ENCODE results near the gene BMP7. TPM values are rescaled to one million over a fixed set of nuclear protein-coding genes. Genes with fewer than 3 reads are reported as not detected.

Gene BMP7
- total RNA-seq (2014; rRNA removed; shearing (Covaris generic)) (16.6 and 22.8 TPM in 2 replicates), polyA plus RNA-seq (2016; fragmentation: Nextera tagmentation; extraction: Ambion mirVana) (15.9 and 17.8 TPM in 2 replicates)
- long read RNA-seq, full-length matches to known transcripts: 3 of 4 reads
- long read RNA-seq, partial matches to known transcripts: 0 of 4 reads
- long read RNA-seq, other reads (novel, unspliced or antisense): 1 of 4 reads

DNA sequence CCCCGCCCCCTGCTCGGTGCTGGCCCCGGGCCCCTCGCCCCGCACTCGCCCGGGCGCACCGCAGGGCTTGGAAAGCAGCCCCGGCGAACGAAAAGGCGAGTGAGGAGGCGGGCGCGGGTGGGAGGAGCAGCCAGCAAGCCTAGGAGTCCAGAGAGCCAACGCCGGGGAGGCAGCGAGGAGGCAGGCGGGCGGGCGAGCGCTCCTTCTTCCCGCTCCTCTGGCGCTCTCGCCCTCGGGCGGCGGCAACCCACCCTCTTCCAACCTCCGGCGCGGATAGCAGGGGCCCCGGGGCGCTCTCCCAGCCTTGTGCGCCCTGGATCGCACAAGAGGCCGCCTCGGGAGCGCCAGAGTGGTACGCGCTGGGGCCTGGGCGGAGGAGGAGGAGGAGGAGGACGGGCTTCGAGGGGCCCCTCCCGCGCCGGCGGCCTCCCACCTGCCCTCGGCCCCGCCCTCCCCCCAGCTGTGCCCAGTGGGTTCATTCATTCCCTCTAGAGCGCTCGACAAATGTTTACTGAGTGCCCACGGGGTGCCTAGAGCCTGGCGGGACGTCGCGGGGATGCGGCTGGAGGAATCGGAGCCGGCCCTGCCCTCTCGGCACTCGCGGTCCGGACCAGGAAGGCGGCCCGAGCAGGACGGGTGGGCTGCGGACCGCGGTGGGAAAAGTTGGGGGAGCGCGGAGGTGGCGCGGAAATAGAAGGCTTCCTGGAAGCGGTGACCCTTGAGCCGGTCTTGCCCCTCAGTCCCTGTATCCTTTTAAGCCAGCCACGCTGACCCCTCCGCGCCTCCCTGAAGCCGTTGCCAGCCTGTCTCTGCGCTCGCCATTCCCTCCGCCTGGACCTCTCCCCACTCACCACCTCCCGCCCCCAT is at the start of gene BMP7:
Gene BMP7, minus strand, starts transcription at position 351 of the 867 bp plus-strand sequence. CDS start 519 bp downstream, outside the sequence.
- Histone ChIP-seq H3K79me2 (replicated peaks; ENCODE audit: insufficient read depth) (no peaks in the 10 kb centered on the region; the same call in none of the 2 replicates), H2AFZ (peak within 1 kb of the TSS; percentile 91), H3K4me1 (ENCODE audit: insufficient read depth) (peaks cover 66% of the 10 kb centered on the region), H3K4me2 (peak within 1 kb of the TSS; percentile 96), H4K20me1 (replicated peaks; ENCODE audit: insufficient read depth) (no peaks in the 10 kb centered on the region), H3K9me2 (ENCODE audit: insufficient read depth) (no peaks in the 10 kb centered on the region), H3F3A (replicated peaks; ENCODE audit: low read depth) (peaks cover 20% of the 10 kb centered on the region), H3K27ac (ENCODE audit: low read depth) (no peak within 1 kb of the TSS), H3K27me3 (ENCODE audit: insufficient read depth) (peaks cover 73% of the 10 kb centered on the region), H3K36me3 (ENCODE audit: insufficient read depth) (no peaks in the 10 kb centered on the region), H3K4me3 (peak within 1 kb of the TSS; percentile 88)
- TF ChIP-seq POLR2AphosphoS5 (IDR thresholded peaks at IDR 0.05; ENCODE audit: low read depth): 0 out of 2 replicates have a peak, but pooled peaks have one; percentile 13
- no peak for TF ChIP-seq ZNF114 (CRISPR knock-in tag; IDR thresholded peaks at IDR 0.05)
- no peak for TF ChIP-seq EZH2phosphoT487 (IDR thresholded peaks at IDR 0.05; ENCODE audit: unreplicated experiment)
- TF ChIP-seq JUNB (IDR thresholded peaks at IDR 0.05; ENCODE audit: unreplicated experiment): no peak
- TF ChIP-seq EZH2 (IDR thresholded peaks at IDR 0.05; ENCODE audit: low read depth, unreplicated experiment): peak; percentile 33
- TF ChIP-seq, protein P1, sequence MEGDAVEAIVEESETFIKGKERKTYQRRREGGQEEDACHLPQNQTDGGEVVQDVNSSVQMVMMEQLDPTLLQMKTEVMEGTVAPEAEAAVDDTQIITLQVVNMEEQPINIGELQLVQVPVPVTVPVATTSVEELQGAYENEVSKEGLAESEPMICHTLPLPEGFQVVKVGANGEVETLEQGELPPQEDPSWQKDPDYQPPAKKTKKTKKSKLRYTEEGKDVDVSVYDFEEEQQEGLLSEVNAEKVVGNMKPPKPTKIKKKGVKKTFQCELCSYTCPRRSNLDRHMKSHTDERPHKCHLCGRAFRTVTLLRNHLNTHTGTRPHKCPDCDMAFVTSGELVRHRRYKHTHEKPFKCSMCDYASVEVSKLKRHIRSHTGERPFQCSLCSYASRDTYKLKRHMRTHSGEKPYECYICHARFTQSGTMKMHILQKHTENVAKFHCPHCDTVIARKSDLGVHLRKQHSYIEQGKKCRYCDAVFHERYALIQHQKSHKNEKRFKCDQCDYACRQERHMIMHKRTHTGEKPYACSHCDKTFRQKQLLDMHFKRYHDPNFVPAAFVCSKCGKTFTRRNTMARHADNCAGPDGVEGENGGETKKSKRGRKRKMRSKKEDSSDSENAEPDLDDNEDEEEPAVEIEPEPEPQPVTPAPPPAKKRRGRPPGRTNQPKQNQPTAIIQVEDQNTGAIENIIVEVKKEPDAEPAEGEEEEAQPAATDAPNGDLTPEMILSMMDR (conservative IDR thresholded peaks at IDR 0.05; ENCODE audit: low read depth in 2 of 2): no peak
- no peak for TF ChIP-seq NANOG (IDR thresholded peaks at IDR 0.05; ENCODE audit: borderline replicate concordance)
- no peak for TF ChIP-seq STAT1 (IDR thresholded peaks at IDR 0.05; ENCODE audit: unreplicated experiment)
- TF ChIP-seq, protein P2, sequence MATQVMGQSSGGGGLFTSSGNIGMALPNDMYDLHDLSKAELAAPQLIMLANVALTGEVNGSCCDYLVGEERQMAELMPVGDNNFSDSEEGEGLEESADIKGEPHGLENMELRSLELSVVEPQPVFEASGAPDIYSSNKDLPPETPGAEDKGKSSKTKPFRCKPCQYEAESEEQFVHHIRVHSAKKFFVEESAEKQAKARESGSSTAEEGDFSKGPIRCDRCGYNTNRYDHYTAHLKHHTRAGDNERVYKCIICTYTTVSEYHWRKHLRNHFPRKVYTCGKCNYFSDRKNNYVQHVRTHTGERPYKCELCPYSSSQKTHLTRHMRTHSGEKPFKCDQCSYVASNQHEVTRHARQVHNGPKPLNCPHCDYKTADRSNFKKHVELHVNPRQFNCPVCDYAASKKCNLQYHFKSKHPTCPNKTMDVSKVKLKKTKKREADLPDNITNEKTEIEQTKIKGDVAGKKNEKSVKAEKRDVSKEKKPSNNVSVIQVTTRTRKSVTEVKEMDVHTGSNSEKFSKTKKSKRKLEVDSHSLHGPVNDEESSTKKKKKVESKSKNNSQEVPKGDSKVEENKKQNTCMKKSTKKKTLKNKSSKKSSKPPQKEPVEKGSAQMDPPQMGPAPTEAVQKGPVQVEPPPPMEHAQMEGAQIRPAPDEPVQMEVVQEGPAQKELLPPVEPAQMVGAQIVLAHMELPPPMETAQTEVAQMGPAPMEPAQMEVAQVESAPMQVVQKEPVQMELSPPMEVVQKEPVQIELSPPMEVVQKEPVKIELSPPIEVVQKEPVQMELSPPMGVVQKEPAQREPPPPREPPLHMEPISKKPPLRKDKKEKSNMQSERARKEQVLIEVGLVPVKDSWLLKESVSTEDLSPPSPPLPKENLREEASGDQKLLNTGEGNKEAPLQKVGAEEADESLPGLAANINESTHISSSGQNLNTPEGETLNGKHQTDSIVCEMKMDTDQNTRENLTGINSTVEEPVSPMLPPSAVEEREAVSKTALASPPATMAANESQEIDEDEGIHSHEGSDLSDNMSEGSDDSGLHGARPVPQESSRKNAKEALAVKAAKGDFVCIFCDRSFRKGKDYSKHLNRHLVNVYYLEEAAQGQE (IDR thresholded peaks at IDR 0.05; ENCODE audit: unreplicated experiment): no peak
- TF ChIP-seq, protein P3, sequence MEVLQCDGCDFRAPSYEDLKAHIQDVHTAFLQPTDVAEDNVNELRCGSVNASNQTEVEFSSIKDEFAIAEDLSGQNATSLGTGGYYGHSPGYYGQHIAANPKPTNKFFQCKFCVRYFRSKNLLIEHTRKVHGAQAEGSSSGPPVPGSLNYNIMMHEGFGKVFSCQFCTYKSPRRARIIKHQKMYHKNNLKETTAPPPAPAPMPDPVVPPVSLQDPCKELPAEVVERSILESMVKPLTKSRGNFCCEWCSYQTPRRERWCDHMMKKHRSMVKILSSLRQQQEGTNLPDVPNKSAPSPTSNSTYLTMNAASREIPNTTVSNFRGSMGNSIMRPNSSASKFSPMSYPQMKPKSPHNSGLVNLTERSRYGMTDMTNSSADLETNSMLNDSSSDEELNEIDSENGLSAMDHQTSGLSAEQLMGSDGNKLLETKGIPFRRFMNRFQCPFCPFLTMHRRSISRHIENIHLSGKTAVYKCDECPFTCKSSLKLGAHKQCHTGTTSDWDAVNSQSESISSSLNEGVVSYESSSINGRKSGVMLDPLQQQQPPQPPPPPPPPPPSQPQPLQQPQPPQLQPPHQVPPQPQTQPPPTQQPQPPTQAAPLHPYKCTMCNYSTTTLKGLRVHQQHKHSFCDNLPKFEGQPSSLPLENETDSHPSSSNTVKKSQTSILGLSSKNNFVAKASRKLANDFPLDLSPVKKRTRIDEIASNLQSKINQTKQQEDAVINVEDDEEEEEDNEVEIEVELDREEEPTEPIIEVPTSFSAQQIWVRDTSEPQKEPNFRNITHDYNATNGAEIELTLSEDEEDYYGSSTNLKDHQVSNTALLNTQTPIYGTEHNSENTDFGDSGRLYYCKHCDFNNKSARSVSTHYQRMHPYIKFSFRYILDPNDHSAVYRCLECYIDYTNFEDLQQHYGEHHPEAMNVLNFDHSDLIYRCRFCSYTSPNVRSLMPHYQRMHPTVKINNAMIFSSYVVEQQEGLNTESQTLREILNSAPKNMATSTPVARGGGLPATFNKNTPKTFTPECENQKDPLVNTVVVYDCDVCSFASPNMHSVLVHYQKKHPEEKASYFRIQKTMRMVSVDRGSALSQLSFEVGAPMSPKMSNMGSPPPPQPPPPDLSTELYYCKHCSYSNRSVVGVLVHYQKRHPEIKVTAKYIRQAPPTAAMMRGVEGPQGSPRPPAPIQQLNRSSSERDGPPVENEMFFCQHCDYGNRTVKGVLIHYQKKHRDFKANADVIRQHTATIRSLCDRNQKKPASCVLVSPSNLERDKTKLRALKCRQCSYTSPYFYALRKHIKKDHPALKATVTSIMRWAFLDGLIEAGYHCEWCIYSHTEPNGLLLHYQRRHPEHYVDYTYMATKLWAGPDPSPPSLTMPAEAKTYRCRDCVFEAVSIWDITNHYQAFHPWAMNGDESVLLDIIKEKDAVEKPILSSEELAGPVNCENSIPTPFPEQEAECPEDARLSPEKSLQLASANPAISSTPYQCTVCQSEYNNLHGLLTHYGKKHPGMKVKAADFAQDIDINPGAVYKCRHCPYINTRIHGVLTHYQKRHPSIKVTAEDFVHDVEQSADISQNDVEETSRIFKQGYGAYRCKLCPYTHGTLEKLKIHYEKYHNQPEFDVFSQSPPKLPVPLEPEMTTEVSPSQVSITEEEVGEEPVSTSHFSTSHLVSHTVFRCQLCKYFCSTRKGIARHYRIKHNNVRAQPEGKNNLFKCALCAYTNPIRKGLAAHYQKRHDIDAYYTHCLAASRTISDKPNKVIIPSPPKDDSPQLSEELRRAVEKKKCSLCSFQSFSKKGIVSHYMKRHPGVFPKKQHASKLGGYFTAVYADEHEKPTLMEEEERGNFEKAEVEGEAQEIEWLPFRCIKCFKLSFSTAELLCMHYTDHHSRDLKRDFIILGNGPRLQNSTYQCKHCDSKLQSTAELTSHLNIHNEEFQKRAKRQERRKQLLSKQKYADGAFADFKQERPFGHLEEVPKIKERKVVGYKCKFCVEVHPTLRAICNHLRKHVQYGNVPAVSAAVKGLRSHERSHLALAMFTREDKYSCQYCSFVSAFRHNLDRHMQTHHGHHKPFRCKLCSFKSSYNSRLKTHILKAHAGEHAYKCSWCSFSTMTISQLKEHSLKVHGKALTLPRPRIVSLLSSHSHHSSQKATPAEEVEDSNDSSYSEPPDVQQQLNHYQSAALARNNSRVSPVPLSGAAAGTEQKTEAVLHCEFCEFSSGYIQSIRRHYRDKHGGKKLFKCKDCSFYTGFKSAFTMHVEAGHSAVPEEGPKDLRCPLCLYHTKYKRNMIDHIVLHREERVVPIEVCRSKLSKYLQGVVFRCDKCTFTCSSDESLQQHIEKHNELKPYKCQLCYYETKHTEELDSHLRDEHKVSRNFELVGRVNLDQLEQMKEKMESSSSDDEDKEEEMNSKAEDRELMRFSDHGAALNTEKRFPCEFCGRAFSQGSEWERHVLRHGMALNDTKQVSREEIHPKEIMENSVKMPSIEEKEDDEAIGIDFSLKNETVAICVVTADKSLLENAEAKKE (CRISPR knock-in tag; IDR thresholded peaks at IDR 0.05): no peak
- no peaks in the 10 kb centered on the region for H3K36me3 Mint-ChIP-seq (ENCODE audit: low read depth)
- no peaks in the 10 kb centered on the region; the same call in 2 of the 3 replicates for H3K9me3 Mint-ChIP-seq
- H3K27ac Mint-ChIP-seq: no peak within 1 kb of the TSS
- ATAC-seq (peak; percentile 21), DNase-seq (ENCODE audit: low spot score) (peak; percentile 82)
- H3K27me3 Mint-ChIP-seq (ENCODE audit: insufficient read depth, low read depth, poor library complexity): peaks cover 89% of the 10 kb centered on the region
- H3K4me3 Mint-ChIP-seq: peak within 1 kb of the TSS; percentile 84
- peaks cover 67% of the 10 kb centered on the region for H3K4me1 Mint-ChIP-seq

Measured in GM23338 (cell line).